Ectodermal cell (in vitro differentiated cells): Measurements from ENCODE around the gene SPON1.
"Not testable (repeated sequence)": the region's sequence is repeated elsewhere in the genome, so short reads cannot be mapped to it uniquely, and the experiment has no call there.

Experiments used
- H3K27ac ChIP-seq: 2 replicates; pipeline ENCODE4 v1.7.0; 2013; ENCODE audit warnings: mild to moderate bottlenecking, low read depth, low read length; ENCODE audit not compliant: insufficient read depth, poor library complexity, severe bottlenecking
- H3K27me3 ChIP-seq: 2 replicates; pipeline ENCODE4 v1.7.0; 2013; ENCODE audit warnings: mild to moderate bottlenecking, low read length; ENCODE audit not compliant: insufficient read depth, control insufficient read depth, poor library complexity, severe bottlenecking
- H3K36me3 ChIP-seq: one replicate; pipeline ENCODE4 v1.7.0; 2013; ENCODE audit warnings: low read length; ENCODE audit not compliant: control insufficient read depth, insufficient read depth
- H3K4me1 ChIP-seq: one replicate; pipeline ENCODE4 v1.7.0; 2013; ENCODE audit warnings: low read length; ENCODE audit not compliant: control insufficient read depth, insufficient read depth
- H3K4me3 ChIP-seq: 2 replicates; pipeline ENCODE4 v1.7.0; 2013; ENCODE audit warnings: low read depth, low read length, control low read depth; ENCODE audit not compliant: insufficient read depth
- H3K9me3 ChIP-seq: 2 replicates; pipeline ENCODE4 v1.7.0; 2013; ENCODE audit warnings: mild to moderate bottlenecking, low read length, moderate library complexity; ENCODE audit not compliant: control insufficient read depth
- WGBS, 2 experiments: methylation state at CpG; one replicate each; pipeline ENCODE4 v1.1.7; 2013; ENCODE audit warnings: missing lambda C conversion rate in 2 of 2; 5-methylcytosine and 5-hydroxymethylcytosine counted together

Gene SPON1

GRCh38 chr11:14073849-14074476, 111.4 kb downstream of the SPON1 start:
- no peaks in the 10 kb centered on the region for H3K27me3 ChIP-seq
- no peak overlapping the region for H3K4me3 ChIP-seq
- H3K4me1 ChIP-seq, result peaks cover 16% of the 10 kb centered on the region
- no peaks in the 10 kb centered on the region for H3K9me3 ChIP-seq
- H3K27ac ChIP-seq, result no peak overlapping the region
- WGBS, 2 experiments, result 100% methylated on average over 1 of the region's 1 CpG; no CpG with 5 or more reads in 1 of the 2 experiments
- no peaks in the 10 kb centered on the region for H3K36me3 ChIP-seq

- peaks cover 16% of the 10 kb centered on the region for H3K4me1 ChIP-seq
- no peak overlapping the region for H3K4me3 ChIP-seq
- H3K27ac ChIP-seq, result no peak overlapping the region
- H3K27me3 ChIP-seq, result no peaks in the 10 kb centered on the region
- no peaks in the 10 kb centered on the region for H3K36me3 ChIP-seq
- H3K9me3 ChIP-seq, result no peaks in the 10 kb centered on the region
- WGBS, 2 experiments, result 51 to 57% methylated on average over 10 of the region's 10 CpGs
Observed at GRCh38 chr11:14075118-14076078, 112.9 kb downstream of the SPON1 start.

- Histone ChIP-seq H3K27me3 (no peaks in the 10 kb centered on the region), H3K36me3 (no peaks in the 10 kb centered on the region), H3K4me3 (no peak overlapping the region), H3K4me1 (peaks cover 15% of the 10 kb centered on the region), H3K27ac (no peak overlapping the region), H3K9me3 (no peaks in the 10 kb centered on the region)
- WGBS, 2 experiments, result 88 to 92% methylated on average over 4 of the region's 4 CpGs
Observed at GRCh38 chr11:14079011-14079410, 116.5 kb downstream of the SPON1 start.

GRCh38 chr11:14079797-14080196, 117.3 kb downstream of the SPON1 start:
- Histone ChIP-seq H3K4me3 (no peak overlapping the region), H3K27me3 (no peaks in the 10 kb centered on the region), H3K27ac (no peak overlapping the region), H3K4me1 (peaks cover 11% of the 10 kb centered on the region), H3K36me3 (no peaks in the 10 kb centered on the region), H3K9me3 (no peaks in the 10 kb centered on the region)
- 88 to 90% methylated on average over 4 of the region's 4 CpGs for WGBS, 2 experiments

- Histone ChIP-seq H3K4me1 (peaks cover 6% of the 10 kb centered on the region), H3K9me3 (no peaks in the 10 kb centered on the region), H3K27ac (no peak overlapping the region), H3K27me3 (no peaks in the 10 kb centered on the region), H3K36me3 (no peaks in the 10 kb centered on the region), H3K4me3 (no peak overlapping the region)
- 92% methylated on average over 6 of the region's 6 CpGs for WGBS, 2 experiments
Observed at GRCh38 chr11:14081581-14082231, 119.2 kb downstream of the SPON1 start.

- Histone ChIP-seq H3K9me3 (no peaks in the 10 kb centered on the region), H3K36me3 (no peaks in the 10 kb centered on the region), H3K4me1 (peaks cover 6% of the 10 kb centered on the region), H3K4me3 (no peak overlapping the region), H3K27me3 (no peaks in the 10 kb centered on the region), H3K27ac (no peak overlapping the region)
- WGBS, 2 experiments, result 74 to 81% methylated on average over 5 of the region's 5 CpGs
Observed at GRCh38 chr11:14082338-14082737, 119.8 kb downstream of the SPON1 start.

GRCh38 chr11:14088861-14089260, 126.3 kb downstream of the SPON1 start:
- H3K27me3 ChIP-seq, H3K4me3 ChIP-seq, H3K36me3 ChIP-seq, H3K27ac ChIP-seq, H3K4me1 ChIP-seq, H3K9me3 ChIP-seq: not testable (repeated sequence)
- whole genome bisulfite sequencing, 2 experiments, result 91 to 93% methylated on average over 2 of the region's 2 CpGs

- Histone ChIP-seq H3K4me1 (no peaks in the 10 kb centered on the region), H3K9me3 (no peaks in the 10 kb centered on the region), H3K4me3 (no peak overlapping the region), H3K27ac (no peak overlapping the region), H3K36me3 (no peaks in the 10 kb centered on the region), H3K27me3 (no peaks in the 10 kb centered on the region)
- 93 to 95% methylated on average over 14 to 16 of the region's 17 CpGs for WGBS, 2 experiments
Observed at GRCh38 chr11:14089690-14090462, 127.4 kb downstream of the SPON1 start.

- not testable (repeated sequence) for H3K27ac ChIP-seq, H3K4me3 ChIP-seq, H3K4me1 ChIP-seq, H3K36me3 ChIP-seq, H3K27me3 ChIP-seq, H3K9me3 ChIP-seq
- WGBS, 2 experiments, result 89 to 94% methylated on average over 7 to 8 of the region's 9 CpGs
Observed at GRCh38 chr11:14090631-14091030, 128.1 kb downstream of the SPON1 start.
